Left forelimb (tissue), 1 donor: ENCODE measurements around the gene MEGF11.

Experiments used
- DNase-seq: peaks from one replicate; pipeline ENCODE4 v3.0.0-alpha.2; 2018; ENCODE audit warnings: low spot score

Gene MEGF11

DNA sequence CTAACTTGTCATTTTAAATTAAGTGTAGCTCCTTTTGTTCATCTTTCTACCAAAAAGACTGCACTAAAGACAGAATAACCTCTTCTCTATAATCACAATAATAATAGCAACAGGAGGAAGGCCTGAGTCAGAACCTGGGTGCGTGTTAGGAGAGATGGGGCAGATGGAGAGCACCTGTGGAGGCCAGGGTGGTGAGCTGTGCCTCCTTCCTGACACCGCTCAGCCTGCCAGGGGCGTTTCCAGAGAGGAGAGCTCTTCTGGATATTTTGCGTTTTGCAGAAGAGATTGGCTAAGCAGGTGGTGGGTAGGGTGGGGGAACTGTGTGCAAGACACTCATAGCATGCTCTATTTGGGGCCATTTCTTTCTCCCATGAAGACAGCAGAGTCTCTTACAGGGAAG lies 83.5 kb downstream of the MEGF11 start:
- DNase-seq = no peak

DNA sequence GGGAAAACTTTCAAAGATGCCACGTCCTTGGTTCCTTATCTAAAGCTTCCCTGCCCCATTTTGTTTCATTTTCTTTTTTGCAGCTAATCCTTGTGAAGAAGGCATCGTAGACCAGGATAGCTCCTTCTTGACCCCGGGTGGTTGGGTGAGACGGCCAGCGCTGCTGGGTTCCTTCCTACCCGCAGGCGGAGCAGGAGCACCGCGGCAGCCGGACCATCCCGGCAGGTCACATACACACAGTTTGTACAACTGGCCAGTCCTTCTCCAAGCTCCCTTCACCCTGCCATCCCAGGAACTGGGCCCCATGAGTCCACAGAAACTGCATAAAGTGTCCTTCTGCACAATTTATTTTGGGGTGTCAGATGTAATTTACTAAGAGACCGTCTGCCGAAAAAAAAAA lies 83.9 kb downstream of the MEGF11 start:
- DNase-seq = no peak

- no peak for DNase-seq
Measured at GRCh38 chr15:66169023-66169422, 84.5 kb downstream of the MEGF11 start.

DNA sequence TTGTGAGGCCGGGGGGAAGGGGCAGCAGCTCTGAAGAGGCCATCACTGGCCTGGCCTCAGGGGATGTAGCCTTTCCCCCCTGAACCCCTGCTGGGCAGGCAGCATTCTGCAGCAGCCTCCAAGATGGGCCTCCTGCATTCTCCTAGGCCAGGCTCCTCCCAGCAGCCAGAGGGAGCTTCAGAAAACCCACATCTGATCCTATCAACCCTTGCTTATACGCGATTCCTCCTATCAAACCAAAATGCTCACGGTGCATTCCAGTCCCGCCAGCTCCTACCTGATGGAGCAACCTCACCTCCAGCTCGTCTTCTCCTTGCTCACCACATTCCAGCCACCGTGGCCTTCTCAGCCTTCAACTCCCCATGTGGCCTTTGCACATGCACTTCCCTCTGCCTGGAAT lies 85.7 kb downstream of the MEGF11 start:
- DNase-seq = no peak

DNA sequence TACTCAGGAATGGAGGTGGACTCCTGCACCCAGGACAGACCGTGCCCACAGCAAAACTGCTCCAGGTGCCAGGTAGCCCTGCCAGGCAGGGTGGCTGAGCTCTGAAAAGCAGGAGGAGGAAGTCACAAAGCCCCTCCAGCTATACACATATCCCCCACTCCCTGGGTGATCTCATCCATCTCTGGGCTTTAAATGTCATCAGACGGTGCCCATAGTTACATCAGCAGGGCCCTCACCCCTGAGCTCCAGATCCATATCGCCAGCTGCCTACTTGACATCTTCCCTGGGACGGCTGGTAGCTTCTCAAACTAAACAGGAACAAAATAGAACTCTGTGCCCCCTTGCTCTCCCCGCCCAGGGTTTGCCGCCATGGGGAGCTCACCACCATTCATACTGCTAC lies 87.7 kb downstream of the MEGF11 start:
- DNase-seq = no peak

DNA sequence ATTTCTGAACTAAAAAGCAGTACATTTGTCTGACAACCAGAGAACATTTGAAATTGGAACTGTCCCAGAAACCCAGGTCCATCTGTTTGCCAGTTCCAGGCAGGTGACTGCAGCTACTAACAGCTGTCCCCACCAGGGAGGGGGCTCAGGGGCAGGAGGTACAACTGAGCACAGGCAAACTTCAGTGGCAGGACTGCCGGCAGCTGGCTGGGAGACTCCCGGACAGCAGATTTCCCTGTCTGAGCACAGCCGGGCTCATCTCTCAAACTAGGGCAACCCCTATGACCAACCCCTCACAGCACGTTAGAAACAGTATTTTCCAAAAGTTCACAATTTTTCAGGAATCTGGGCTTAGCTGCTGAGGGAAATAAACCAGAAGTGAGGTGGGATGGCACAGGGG lies 88.8 kb downstream of the MEGF11 start:
- no peak for DNase-seq

DNA sequence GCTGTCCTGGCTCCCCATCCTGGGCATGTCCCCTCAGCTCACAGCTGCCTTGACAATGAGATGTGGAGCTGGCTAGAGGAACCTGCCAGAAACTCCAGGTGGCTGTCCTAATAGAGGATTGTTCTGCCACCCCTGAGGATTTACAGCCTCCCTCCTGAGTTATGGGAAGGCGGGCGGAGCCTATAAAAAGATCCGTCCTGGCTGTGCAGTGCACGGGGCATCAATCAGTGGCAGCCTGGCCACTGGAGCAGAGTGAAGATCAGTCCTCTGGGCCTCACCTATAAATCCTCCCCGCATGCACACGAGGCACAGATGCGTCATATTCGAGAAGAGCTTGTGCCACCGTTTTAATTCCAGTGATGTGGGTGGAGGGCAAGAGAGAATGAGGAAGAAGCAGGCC lies 90.0 kb downstream of the MEGF11 start:
- DNase-seq = no peak

DNA sequence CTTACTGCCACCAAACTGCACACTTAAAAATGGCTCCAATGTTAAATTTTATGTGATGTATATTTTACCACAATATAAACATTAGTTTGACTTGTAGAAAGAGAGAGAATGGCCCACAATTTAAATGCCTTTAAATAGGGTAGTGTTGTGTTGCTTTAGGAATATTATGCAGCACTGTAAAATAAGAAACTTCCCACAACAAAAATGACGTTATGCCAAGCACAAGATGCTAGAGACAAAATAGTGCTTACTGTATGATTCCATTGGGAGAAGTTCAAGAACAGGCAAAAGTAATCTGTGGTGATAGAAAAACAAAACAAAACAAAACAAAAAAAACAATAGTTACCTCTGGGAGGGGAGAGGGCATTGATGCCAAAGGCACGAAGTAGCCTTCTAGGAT lies 91.3 kb downstream of the MEGF11 start:
- no peak for DNase-seq

DNA sequence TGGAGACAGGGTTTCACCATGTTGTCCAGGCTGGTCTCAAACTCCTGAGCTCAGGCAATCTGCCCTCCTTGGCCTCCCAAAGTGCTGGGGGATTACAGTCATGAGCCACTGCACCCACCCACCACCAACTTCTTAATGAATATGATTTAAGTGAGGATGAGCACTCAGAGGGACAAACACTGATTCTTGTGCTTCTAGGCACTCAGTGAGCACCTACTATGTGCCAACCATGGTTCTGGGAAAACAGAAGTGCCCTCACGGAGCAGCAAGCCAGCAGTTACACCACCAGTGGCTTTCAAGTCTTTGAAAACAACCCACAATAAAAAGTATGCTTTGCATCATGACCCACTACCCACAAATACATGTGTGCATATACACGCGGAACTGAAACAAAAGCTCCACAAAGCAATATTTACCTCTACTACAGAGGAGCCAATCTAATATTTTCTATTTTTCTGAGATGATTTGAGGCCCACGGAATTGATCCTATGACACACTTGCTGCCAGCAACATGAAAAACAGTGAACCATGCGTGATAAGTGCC lies 91.9 kb downstream of the MEGF11 start:
- no peak for DNase-seq

DNA sequence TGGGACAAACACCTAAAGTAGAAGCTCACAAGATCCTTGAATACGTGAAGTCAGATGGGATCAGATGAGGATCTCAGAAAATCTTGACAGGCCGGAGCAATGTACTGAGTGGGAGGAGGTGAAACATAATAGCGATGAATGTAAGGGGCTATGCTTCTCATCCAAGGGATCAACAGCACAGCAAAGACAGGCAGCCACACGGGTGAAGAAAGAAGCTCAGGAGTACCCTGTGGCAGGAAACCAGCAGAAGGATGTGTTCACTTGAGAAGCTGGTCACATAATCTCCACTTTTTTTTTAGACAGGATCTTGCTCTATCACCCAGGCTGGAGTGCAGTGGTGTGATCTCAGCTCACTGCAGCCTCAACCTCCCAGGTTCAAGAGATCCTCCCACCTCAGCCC lies 92.4 kb downstream of the MEGF11 start:
- no peak for DNase-seq

GRCh38 chr15:66157507-66157906 lies 96.0 kb downstream of the MEGF11 start:
- no peak for DNase-seq

- DNase-seq = no peak
Measured at GRCh38 chr15:66156310-66156975, 97.1 kb downstream of the MEGF11 start.

GRCh38 chr15:66155065-66155464 lies 98.5 kb downstream of the MEGF11 start:
- no peak for DNase-seq

- no peak for DNase-seq
Measured at GRCh38 chr15:66154581-66154980, 99.0 kb downstream of the MEGF11 start.

GRCh38 chr15:66153549-66154415 lies 99.8 kb downstream of the MEGF11 start:
- no peak for DNase-seq

DNA sequence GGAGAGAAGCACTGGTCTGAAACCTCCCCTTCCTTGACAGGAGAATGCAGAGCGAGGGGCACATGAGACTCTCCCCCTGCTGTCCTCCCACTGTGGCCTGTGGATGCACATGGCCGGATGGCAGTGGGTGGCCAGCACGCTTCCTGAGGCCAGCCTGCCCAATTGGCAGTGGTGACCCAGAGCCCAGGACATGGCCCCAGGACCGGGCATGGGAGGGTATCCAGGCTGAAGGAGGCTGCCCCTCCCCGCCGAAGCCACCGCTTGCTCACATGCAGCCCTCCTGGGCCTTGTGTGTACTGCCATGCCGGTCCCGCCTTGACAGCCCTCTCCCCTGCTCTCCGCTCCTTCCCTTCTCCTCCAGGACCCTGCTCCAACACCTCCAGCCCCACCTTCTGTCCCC lies 100.9 kb downstream of the MEGF11 start:
- DNase-seq = no peak

DNA sequence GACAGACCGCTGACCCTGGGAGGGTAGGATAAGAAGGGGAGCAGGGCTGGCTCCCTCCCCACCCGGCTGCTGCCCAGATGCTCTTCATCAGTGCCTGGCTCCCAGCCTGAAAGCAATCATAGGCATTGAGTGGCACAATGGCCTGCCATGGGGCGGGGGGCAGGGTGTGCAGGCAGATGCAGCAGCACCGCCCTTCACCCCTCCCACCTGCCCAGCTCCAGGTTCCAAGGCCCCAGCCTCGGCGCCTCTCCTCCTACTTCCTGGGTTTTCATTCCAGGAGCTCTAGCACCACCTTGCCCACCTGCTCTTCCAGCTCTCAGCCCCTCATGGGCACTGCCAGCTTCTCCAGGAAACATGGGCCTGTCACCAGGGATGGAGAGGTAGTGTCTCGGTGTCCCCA lies 101.7 kb downstream of the MEGF11 start:
- DNase-seq = no peak

GRCh38 chr15:66149871-66150270 lies 103.7 kb downstream of the MEGF11 start:
- no peak for DNase-seq

DNA sequence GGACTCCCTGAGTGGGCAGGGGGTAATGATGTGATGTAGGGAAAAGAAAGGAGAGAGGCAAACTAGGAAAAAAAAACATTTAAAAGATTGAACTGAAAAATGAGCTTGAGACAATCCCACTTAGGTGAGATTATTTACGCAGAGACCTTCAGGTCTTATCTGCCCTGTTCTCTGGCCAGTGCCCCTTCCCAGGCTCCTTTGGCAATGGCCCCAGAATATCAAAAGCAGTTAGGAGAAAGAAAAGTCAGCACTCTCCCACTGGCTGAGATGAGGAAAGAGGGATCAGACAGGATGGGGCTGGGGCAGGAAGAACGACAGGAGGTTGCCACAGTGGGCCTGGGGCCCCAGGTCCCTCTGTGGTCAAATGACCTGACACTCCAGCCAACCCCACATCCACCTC lies 105.4 kb downstream of the MEGF11 start:
- no peak for DNase-seq

- no peak for DNase-seq
Measured at GRCh38 chr15:66147440-66147839, 106.1 kb downstream of the MEGF11 start.

DNA sequence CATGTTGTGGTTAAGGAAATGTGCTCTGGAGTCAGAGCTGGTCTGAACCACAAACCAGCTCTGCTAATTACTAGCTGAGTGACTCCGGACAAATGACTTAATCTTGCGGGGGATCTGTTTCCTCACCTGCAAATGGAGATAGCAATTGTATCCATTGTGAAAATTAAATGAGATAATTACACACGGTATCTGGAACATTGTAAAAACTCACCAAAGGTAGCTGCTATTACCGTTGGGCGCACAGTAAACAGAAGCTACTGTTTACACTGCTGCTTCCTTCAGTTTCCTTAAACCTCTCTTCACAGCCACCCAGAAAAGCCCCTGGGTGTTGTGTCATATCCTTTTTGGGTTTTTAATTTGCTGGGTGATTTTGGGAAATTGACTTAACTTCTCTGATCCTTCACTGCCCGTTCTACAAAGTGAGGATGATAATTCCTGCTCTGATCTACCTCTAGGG lies 107.8 kb downstream of the MEGF11 start:
- no peak for DNase-seq

DNA sequence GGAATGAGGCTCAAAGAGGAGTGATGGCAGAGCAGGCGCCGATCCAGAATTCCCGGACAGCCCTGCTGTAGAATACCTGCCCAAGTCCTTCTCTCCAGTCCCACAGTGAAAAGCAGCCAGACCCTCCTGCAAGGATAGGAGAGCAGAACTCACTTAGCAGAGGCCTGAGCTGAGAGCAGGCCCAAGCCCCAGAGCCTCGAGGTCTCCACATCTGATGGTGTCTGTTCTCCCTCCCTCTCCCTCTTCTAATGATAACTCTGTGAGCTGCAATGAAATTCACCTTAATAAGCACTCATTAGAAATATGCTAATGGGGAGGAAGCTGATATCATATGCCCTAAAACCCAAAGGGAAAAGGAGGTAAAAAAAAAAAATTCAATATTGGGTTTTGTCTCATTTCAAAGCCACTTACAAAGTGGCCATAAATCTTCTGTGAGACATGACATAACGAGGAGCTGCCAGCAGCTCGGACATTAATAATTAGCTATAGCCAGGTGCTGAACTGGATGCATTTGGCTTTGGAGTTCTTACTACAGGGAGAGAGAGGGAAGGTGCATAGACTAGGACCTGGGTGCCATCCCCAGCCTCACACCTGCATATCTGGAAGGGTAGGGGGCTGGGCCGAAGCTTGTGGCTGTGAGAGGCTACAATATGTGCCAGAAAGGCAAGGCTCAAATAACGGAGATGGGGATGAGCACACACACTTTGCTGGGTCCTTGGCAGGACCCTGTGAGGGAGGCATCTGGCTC lies 108.4 kb downstream of the MEGF11 start:
- DNase-seq = no peak

GRCh38 chr15:66142285-66142684 lies 111.3 kb downstream of the MEGF11 start:
- no peak for DNase-seq
